ENCODE results near the gene GABBR2.
A peak's percentile ranks its signal among the peaks of the same experiment; 100 is the strongest.

The GABBR2 gene

DNA sequence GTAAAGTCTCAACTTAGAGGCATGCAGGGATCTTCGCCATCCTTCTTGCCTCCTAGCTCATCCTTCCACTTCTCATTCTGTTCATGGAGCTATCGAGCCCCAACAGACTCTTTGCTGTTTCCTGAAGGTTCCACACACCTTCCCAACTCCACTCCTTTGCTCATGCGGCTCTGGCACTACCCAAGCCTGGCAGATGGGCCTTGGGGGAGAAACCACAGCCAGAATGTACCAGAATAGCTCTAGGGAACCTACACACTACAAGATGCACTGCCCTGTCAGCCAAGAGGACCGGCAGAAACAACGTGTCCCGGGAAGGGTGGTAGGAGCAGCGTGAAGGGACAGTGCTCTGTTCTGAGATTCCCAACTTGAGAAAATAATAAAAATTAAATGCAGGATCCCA is 178.9 kb downstream of the GABBR2 start:
- TF ChIP-seq, protein P1, sequence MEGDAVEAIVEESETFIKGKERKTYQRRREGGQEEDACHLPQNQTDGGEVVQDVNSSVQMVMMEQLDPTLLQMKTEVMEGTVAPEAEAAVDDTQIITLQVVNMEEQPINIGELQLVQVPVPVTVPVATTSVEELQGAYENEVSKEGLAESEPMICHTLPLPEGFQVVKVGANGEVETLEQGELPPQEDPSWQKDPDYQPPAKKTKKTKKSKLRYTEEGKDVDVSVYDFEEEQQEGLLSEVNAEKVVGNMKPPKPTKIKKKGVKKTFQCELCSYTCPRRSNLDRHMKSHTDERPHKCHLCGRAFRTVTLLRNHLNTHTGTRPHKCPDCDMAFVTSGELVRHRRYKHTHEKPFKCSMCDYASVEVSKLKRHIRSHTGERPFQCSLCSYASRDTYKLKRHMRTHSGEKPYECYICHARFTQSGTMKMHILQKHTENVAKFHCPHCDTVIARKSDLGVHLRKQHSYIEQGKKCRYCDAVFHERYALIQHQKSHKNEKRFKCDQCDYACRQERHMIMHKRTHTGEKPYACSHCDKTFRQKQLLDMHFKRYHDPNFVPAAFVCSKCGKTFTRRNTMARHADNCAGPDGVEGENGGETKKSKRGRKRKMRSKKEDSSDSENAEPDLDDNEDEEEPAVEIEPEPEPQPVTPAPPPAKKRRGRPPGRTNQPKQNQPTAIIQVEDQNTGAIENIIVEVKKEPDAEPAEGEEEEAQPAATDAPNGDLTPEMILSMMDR (IDR thresholded peaks at IDR 0.05; ENCODE audit: low read depth, low read length), result no peak
- no peak overlapping the region for H3K4me3 ChIP-seq (ENCODE audit: low read depth, low read length)

DNA sequence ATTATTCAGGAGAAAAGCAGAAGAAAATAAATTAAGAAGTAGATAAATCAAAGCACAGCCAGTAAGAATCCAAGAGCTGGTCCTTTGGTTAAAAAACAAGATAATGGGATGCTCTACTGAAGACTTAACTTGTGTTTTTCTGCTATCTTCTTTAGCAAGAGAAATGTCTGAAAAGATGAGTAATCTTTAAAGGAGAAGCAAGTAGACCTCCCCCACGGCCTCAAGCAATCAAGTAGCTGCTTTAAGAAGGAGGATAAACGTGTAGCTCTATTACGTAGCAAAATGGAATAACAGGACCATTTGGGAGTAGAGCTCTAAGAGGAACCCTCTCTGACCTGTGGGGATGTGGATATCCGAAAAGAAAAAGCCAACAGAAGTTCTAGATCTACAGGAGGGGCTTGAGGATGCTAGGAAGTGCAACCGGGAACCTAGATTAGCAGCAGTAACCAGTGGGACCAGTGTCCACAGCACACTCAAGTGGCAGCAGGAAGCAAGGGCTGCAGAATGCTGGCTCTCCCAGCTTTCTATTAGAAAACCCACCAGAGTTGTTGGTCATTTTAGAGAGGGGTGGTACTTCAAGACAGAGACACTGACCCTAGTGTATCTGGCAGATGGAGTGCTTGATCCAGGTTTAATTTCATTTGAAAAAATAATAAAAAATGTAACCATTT is 185.4 kb downstream of the GABBR2 start:
- H3K4me3 ChIP-seq (ENCODE audit: low read depth, low read length), result no peak overlapping the region
- TF ChIP-seq, protein P1 (IDR thresholded peaks at IDR 0.05; ENCODE audit: low read depth, low read length), result peak; percentile 51

DNA sequence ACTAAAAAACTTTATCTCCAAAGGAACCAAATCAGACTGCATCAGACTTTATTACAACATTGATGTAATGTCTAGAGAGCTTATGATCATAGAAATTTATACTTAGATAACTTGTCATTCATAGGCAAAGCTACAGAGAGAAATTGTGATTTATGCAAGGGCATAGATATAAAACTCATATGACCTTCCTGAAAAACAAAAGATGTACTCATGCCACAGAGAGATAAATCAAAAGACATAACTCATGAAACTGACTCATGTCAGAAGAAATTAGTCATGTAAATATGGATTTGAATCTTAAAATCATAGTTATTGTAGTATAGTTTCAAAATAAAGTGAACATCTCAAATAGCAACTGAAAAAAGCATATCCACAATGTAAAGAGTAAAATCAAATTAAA is 186.2 kb downstream of the GABBR2 start:
- H3K4me3 ChIP-seq (ENCODE audit: low read depth, low read length), result no peak overlapping the region

DNA sequence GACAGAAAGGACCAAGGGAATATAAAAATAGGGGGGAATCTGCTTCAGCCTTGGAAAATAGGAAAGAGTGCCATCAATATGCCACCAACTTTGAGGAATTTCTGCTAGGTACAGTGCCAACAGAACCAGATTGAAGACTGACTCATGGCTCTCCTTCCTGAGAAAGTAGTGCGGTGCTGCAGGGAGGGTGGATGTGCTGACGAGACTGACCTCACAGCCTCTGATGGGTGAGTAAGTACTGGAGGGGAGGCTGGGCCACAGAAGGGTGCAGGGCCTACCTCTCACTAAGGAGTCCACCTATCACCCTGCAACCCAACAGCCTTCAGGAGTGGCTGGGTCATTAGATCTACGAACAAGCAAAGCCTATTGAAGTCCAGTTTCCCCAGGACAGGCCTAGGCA is 187.6 kb downstream of the GABBR2 start:
- TF ChIP-seq, protein P1 (IDR thresholded peaks at IDR 0.05; ENCODE audit: low read depth, low read length), result no peak
- H3K4me3 ChIP-seq (ENCODE audit: low read depth, low read length), result no peak overlapping the region

More for the DNA sequence above, 186.2 kb downstream of the GABBR2 start:
- TF ChIP-seq, protein P1 (IDR thresholded peaks at IDR 0.05; ENCODE audit: low read depth, low read length), result no peak

DNA sequence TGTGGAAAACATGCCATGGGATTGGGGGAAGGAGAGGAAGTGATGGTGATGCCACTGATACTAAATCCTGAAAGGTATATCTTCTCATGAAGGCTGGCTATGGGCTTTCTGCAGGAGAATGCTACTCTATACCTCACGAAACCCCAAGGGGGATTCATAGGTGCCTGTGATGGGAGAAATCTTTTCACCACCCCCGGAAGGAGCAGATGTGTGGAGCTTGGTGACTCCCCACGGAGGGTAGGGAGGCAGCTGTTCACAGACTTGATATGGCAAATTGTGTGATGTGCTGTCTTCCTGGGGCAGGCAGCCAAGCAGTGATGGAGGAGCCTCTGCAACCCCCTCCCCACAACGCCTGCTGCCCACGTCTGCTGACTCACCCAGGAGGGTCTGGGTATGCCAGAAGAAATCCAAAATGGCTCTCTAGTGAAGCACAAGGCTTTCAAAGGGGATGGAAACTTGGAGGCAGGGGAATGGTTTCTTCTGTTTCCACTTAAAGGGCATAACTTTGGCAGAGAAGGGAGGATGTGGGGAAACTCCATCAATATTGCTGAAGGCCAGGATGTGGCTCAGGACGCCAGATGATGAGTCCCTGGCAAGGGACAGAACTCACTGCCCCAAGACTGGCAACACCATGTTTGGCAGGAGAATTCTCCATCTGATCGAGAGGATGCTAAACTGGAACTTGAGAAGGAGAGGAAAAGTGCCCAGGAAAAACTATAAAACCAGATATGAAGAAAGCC is 188.3 kb downstream of the GABBR2 start:
- TF ChIP-seq, protein P1 (IDR thresholded peaks at IDR 0.05; ENCODE audit: low read depth, low read length), result no peak
- no peak overlapping the region for H3K4me3 ChIP-seq (ENCODE audit: low read depth, low read length)

DNA sequence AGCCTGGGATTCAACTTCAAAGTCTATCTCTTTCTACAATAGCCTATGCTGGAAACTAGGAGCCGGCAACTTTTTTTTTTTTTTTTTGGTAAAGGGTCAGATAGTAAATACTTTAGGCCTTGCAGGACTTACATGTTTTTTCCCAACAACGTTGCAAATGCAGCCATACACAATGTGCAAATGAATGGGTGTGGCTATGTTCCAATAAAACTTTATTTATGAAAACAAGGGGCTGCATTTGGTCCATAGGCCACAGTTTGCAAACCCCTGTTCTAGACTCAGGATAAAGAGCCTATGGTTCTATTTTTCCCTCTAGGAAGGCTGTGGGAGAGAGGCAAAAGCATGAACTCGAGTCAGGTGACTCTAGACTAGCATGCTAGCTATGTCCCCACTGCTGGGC is 189.1 kb downstream of the GABBR2 start:
- TF ChIP-seq, protein P1 (IDR thresholded peaks at IDR 0.05; ENCODE audit: low read depth, low read length), result no peak

DNA sequence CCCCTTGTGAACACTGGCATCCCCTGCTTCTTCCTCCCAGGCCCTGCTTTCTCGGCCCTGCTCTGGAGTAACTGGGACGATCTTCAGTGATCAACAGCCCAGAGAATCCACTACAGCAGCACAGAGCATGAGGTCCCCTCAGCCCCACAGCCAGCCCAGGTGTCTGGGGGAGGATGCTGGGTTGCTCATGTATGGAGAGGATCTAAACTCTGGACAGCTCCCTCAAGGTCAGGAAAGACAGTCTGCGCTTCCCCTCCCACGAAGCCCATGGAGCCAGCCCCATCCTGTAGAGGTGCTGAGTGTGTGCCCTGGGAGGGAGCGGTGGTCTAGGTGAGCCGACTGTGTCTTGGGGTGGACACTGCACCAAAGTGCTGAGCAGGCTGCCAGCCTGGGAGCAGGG is 190.2 kb downstream of the GABBR2 start:
- TF ChIP-seq, protein P1 (IDR thresholded peaks at IDR 0.05; ENCODE audit: low read depth, low read length), result no peak
- no peak overlapping the region for H3K4me3 ChIP-seq (ENCODE audit: low read depth, low read length)

More for the DNA sequence above, 189.1 kb downstream of the GABBR2 start:
- no peak overlapping the region for H3K4me3 ChIP-seq (ENCODE audit: low read depth, low read length)
